Keratinocyte (primary cell): ENCODE results near the gene CDHR3.

ENCODE experiments used
- EZH2 ChIP-seq: IDR thresholded peaks from one replicate; pipeline ENCODE4 v1.6.1; 2012; ENCODE audit warnings: inconsistent platforms, mild to moderate bottlenecking, low read length, moderate library complexity
- TF ChIP-seq, protein P1 (sequence below), 3 experiments: IDR thresholded peaks in 1 of 3; conservative IDR thresholded peaks in 1 of 3; optimal IDR thresholded peaks in 1 of 3; 2 replicates in 2 of 3; 3 replicates in 1 of 3; pipeline versions ENCODE3 to v1.5.1; 2011; ENCODE audit warnings: low read length in 3 of 3, mild to moderate bottlenecking in 3 of 3, moderate library complexity in 2 of 3, control low read depth in 1 of 3, inconsistent platforms in 1 of 3; ENCODE audit not compliant: insufficient read depth in 2 of 3; ENCODE audit errors: extremely low read depth in 1 of 3

DNA sequence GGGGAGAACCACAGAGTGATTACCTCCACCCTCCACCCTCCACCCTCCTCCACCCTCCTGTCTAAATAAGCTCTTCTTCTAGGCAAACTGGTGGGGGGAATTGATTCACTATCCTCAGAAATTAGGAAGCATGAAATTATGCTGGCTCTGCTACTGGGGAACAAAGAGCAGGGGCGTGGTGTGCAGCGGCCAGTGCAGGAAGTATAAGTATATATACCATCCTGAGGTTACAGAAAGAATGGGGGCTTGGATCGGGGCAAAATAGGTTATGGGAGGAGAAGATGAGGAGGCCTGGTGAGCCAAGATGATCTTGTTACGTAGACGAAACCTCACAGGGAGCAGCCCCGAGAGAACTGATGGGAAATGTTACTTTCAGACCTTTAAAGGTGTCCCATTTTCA, 100.0 kb downstream of the CDHR3 start:
- TF ChIP-seq, protein P1, sequence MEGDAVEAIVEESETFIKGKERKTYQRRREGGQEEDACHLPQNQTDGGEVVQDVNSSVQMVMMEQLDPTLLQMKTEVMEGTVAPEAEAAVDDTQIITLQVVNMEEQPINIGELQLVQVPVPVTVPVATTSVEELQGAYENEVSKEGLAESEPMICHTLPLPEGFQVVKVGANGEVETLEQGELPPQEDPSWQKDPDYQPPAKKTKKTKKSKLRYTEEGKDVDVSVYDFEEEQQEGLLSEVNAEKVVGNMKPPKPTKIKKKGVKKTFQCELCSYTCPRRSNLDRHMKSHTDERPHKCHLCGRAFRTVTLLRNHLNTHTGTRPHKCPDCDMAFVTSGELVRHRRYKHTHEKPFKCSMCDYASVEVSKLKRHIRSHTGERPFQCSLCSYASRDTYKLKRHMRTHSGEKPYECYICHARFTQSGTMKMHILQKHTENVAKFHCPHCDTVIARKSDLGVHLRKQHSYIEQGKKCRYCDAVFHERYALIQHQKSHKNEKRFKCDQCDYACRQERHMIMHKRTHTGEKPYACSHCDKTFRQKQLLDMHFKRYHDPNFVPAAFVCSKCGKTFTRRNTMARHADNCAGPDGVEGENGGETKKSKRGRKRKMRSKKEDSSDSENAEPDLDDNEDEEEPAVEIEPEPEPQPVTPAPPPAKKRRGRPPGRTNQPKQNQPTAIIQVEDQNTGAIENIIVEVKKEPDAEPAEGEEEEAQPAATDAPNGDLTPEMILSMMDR (optimal IDR thresholded peaks at IDR 0.05 in 1 of 3, IDR thresholded peaks at IDR 0.05 in 1 of 3, conservative IDR thresholded peaks at IDR 0.05 in 1 of 3; ENCODE audit: extremely low read depth in 1 of 3, insufficient read depth in 2 of 3, low read length in 3 of 3) = no peak
- TF ChIP-seq EZH2 = no peak
